Hepatic stellate cell (primary cell): ENCODE data around the gene SPATA18.
"Not testable (repeated sequence)": the region's sequence is repeated elsewhere in the genome, so short reads cannot be mapped to it uniquely, and the experiment has no call there.

ENCODE experiments used
- DNase-seq: peaks from one replicate; pipeline ENCODE4 v3.0.0; 2011; ENCODE audit warnings: low spot score

Gene SPATA18

DNA sequence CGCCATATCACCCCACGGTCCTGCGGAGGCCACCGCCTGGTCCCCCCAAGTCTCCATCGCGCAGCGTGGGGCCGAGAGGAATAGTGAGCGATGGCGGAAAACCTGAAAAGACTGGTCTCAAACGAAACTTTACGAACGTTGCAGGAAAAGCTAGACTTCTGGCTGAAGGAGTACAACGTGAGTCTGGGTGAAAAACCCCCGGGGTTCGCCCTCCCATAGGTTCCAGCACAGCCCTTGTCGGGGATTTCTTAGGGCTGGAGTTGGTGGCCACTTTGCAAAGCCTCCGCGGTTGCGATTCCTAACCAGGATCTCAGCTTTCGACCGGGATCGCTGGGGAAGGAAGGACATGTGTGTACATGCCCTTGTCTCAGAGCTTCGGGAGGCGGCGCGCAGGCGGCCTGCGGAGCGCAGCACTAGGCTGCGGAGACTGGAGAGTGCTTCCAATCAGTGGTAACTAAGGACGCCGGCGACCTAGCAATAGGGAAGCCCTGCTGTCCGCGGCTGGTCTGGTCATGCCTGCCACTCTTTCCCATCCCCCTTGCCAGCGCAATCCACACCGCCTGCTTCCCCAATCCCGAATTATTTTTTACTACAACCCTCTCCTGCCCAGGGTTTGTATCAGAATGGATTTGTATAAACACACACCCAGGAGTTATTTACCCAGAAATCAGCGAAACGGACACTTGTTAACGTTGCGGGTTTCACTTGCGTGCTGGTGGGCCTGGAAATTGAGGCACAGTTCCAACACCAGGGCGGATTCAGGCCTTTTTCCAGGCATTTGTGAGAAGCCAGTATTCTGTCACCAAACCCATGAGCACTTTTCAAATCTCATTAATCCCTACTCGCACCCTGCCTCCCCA, 741 bp downstream of the SPATA18 start:
- peak; percentile 61 for DNase-seq

DNA sequence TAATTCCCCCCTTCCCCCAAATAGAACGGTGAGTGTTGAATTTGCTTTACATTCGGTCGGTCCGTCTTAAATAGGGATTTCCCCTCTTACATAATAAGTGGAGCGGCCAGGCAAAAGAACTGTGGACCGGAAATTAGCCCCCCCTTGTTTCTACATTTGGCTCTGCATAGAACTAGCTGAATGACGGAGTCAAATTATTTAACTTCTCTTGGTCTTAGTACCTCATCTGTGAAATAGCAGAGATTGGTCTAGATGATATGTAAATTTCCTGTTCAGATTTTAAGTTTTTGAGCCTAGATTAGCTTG, 1.3 kb downstream of the SPATA18 start:
- DNase-seq, result no peak

DNA sequence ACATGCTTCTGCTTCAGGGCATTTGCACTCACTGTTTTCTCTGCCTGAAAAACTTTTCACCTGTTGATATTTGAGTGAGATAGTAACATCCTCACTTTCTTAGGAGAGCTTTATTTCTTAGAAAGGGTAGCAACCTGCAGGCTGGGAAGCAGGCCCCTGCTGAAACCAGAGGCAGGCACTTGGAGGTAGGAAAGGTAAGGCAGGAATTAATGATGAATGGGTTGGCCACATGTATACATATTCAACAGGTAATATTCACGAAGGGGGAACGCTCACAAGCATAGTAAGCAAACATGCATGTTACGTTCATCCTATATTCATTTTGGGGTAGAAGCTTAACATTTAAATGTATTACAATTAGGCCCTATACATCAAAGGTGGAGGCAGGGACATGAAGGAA, 3.1 kb downstream of the SPATA18 start:
- no peak for DNase-seq

DNA sequence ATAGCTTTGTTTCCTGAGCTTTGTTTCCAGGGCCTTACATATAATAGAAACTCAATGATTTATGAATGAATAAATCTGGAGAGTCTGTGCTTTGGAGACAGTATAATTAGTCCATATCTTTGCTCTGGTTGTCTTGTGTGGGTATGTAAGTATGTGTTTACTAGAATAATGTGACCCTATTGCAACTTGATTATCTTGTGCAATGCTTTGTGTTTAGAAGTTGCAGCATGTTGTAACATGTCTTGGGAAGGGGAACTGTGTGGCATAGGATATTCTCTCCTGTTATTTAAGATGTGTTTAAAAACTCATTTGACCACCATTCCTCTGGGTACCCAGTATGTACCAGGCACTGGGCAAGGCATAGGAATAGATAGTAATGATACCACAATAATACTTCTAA, 6.1 kb downstream of the SPATA18 start:
- no peak for DNase-seq

DNA sequence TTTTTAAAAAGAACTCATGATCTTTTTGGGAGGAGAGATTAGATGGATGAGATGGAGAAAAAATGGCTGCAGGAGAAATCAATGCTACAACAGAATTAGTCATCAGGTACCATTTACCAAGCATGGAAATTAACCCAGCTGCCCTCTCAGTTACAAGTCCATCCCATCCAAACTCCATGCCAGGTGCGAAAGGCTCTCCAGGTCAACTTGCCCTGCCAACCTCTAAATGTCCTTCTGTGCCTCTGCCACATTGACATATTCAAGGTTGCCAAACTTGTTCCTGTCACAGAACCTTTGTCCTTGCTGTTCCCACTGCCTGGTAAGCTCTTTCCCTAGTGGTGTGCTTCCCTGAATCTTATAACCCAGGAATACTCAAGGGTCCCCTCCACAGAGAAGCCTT, 7.2 kb downstream of the SPATA18 start:
- DNase-seq, result no peak

DNA sequence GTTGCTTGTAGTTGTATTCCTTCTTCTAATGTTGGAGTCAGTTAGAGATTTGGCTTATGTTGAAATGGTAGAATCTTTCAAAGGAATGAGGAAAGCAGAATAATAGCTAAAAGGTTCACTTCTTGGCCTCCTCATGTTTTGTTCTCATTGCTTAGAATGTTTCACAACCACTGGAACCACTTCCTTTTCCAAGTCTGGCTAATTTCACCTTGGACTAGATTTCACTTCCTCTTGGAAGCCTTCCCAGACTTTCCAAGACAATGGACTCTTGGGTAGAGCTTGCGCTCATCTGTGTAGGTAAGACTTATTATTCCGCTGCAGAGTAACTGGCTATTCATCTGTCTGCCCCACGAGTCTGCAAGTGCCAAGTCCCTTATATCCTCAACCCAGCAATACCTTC, 8.3 kb downstream of the SPATA18 start:
- DNase-seq, result no peak

DNA sequence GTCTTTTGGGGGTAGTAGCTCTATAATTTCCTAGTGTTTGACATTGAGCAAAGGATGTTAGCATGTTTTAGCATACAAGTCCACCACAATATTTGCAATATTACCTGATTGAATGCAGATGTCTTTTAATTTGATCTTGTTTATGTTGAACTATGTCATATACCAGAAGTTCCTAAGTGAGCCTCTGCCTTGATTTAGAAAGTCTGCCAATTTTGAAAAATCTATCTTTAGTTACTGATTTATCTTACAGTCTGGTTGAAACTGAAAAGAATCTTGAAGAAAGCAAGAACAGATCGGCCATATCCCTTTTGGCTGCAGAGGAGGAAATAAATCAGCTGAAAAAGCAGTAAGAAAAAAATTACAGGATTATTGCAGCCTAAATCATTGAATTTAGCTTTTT, 18.5 kb downstream of the SPATA18 start:
- DNase-seq, result no peak

DNA sequence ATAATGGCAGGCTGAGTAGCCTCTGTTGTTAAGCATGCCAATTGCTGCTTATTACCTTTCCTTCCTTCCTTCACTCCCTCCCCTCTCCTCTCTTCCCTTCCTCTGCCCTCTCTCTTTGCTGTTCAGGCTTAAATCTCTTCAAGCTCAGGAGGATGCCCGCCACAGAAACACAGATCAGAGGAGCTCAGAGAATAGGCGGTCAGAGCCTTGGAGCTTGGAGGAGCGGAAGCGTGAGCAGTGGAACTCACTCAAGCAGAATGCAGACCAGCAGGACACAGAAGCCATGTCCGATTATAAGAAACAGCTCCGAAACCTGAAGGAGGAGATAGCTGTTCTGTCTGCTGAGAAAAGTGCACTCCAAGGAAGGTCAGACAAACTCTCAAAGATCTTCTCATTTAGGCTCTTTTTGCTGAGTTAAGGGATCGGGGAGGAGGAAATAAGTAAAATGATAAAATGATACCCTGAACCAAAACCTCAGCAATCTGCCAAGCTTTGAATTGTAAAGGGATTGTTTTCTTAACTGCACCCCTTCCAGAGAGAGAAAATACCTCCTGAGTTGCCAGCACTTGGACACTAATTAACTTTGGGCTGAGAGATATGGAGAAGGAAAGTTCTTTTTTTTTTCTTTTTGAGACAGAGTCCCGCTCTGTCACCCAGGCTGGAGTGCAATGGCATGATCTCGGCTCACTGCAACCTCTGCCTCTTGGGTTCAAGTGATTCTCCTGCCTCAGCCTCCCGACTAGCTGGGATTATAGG, 20.9 kb downstream of the SPATA18 start:
- no peak for DNase-seq

DNA sequence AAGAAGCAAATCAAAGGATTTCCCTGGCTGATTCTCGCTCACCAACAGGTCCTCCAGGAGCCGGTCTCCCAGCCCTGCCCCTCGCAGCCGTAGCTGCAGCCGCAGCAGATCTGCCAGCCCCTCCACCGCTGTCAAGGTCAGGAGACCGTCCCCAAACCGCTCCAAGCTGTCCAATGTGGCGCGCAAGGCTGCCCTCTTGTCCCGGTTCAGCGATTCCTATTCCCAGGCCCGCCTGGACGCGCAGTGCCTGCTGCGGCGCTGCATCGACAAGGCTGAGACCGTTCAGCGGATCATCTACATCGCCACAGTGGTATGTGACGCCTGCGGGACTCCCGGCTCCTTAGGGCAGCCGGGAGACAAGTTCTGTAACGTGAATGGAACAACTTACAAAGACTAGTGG, 25.6 kb downstream of the SPATA18 start:
- no peak for DNase-seq

DNA sequence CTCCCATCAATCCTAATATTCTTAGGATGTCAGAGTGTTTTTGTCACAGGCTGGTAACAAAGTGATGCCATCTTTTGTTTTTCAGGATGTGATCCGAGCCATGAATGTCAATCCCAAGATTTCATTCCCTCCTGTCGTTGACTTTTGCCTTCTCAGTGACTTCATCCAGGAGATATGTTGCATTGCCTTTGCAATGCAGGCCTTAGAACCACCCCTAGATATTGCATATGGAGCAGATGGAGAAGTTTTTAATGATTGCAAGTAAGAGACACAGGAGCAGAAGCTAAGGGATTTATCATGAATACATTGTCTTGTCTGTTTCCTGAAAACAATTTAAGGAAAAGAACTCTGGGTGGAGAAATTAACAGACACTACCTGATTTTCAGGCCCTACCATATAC, 28.6 kb downstream of the SPATA18 start:
- DNase-seq, result no peak

DNA sequence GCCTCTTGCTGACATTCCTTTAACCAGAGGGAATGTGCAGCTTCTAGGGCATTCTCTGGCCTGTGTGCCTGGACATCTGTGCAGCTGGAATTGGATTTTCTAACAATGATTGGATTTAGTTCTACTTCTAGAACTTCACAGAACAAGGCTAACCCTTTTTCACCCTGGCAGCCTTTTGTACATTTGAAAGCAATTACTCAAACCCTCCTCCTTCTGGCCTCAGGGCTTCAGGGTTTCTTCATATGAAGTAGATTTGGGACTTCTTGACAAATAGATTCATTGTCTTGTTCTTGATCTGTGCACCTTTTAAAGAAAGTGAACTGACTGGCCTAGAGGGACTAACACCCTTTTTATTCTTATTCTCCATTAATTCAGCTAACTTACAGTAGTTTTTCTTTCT, 30.1 kb downstream of the SPATA18 start:
- no peak for DNase-seq

DNA sequence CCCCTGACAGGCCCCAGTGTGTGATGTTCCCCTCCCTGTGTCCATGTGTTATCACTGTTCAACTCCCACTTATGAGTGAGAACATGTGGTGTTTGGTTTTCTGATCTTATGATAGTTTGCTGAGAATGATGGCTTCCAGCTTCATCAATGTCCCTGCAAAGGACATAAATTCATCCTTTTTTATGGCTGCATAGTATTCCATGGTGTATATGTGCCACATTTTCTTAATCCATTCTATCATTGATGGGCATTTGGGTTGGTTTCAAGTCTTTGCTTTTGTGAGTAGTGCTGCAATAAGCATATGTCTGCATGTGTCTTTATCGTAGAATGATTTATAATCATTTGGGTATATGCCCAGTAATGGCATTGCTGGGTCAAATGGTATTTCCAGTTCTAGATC, 35.3 kb downstream of the SPATA18 start:
- not testable (repeated sequence) for DNase-seq

DNA sequence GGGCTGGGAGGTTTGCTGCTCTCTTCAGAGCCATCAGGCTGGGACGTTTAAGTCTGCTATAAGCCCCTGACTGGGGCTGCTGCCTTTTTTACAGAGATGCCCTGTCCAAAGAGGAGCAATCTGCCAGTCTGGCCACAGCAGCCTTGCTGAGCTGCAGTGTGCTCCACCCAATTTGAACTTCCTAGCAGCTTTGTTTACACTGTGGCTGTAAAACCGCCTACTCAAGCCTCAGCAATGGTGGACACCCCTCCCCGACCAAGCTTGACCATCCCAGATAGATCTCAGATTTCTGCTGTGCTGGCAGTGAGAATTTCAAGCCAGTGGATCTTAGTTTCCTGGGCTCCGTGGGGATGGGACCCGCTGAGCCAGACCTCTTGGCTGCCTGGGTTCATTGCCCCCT, 40.7 kb downstream of the SPATA18 start:
- no peak for DNase-seq

DNA sequence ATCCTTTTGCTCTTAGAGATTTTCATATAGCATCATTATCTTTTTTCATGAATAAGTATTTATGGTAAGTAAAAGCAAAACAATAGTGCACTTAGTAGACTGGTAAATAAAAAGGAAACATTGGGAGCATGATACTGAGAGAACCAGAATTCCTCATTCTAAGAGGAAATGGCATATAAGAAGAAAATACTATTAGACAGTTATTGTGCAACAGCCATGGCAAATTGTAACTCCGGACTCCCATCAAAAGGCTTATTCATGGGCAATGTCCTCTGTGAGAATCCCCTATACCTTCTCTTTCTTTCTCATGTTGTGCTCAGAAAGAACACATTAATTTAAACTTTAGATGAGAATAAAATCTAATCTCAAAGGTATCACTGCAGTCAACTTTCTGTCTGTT, 42.4 kb downstream of the SPATA18 start:
- no peak for DNase-seq

DNA sequence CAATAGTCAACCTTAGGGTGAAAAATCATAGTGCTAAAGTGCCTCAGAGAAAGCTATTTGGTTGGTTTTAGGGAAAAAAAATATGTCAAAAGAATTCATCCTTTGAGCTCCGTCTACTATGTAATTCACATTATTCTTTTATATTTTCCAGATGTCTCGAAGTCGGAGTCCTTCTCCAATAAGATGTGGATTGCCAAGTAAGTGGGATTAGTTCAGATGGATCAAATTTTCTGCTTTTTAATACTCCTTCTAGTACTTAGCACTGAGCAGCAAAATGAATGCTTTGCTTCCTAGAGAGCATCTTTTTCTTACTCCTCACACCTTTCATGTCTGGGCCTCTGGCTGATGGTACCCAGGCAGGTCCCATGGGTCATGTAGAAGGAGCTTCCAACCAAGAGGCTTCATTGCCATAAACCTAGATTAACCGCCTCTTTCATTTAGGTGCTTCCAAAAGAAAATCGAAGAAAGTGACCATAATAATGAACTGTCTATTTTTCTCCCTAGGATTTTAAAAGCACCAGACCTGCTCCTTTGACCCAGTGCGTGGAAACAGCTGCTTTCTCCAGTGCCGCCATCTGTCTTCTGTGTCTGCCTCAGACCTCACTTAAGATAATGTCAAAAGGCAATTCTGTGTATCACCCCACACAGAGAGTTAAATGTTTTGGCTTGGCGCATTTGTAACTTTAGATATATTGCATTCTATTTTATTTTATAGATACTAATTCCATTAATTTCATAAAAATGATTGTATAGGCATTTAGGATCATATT, 43.5 kb downstream of the SPATA18 start:
- no peak for DNase-seq

DNA sequence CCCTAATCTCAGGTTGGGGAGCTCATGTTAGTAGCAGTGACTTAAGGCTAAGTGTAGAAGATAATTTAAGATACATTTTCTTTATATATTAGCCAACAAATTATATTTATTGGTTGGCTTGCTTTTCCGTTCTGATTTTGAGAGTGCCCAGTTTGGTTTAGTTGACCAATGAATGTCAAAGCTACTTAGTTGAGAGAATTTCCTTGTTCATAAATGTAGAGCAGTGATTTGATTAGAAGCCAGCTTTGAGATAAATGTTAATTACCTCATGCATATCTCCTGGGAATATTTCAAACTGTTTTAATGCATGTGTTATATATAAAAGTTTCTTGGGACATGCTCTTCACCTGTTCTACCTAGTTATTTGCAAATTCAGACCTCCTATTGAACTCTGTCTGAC, 44.3 kb downstream of the SPATA18 start:
- DNase-seq, result no peak

DNA sequence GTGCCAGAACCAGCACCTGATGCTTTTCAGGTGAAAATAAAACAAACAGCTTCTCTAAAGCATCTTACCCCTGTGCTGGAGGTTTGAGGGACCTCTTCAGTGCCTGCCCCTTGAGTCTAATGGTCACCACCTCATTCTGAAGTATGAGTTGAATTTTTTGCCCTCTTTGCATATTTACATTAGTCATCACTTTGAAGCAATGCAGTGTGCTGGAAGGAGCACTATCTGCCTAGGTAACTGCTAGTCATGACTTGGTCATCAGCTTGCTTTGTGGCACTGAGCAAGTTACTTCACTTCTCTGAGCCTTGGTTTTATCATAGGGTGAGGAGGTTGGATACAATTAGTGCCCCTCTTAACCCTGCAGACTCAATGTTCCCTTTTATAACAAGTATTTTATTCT, 44.9 kb downstream of the SPATA18 start:
- DNase-seq, result no peak

DNA sequence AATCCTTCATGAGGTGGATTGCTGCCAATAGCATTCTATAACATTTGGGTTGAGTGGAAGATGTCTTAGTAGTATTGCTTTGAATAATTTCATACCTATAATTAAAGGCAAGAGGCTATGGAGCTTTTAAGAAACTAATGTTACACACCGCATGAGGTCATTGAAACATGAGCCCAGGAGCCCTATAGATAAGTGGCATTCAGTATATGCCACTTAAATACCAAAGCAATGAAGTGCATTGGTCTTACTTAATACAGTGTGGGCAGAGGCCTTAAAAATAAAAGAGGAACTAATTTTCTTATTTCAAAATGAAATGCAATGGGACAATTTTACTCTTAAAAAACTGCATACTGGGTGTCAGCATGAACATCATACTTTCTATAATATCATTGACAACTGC, 47.5 kb downstream of the SPATA18 start:
- no peak for DNase-seq

DNA sequence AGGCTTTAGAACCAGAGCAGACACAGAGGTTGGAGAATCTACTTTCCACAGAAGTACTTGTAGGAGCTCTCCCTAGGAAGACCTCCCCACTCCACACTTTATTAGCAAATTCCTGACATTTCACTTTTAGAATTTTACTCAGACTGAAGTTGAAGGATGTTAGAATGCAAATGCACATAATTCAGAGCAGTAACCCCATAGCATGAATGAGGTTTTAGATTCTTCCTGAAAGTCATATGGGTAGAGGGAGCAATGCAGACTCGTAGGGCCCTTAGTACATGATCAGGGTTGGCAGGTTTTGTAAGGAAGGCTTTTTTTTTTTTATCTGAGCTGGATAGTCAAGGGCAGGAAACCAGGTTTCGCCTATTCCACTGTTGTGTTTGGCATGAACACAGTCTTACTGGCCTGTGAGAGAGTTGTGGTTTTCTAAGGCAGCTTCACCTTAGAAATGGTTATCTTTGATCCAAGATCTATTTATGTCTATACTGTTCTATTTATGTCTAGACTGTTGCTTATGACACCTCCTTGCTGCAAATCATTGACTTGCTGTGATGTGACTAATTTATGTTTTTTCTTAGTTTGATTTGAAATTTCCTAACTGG, 48.9 kb downstream of the SPATA18 start:
- no peak for DNase-seq

DNA sequence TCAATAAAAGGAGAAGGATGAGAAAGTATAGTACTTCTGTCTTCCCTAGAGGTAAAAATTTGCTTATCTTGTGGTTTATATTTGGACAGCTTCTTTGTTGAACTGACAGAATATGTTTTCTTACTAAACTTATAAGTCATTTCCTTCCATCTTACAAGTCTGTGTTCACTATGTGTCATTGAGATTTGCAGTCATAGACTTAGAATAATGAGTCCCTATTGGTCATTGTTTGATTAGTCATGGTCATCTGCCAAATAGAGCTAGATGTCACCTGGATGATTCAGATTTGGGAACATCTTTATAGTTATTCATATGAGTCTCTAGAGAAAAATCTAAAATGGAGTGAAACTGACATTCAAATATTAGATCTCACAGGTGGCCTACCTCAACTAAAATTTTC, 51.5 kb downstream of the SPATA18 start:
- no peak for DNase-seq

DNA sequence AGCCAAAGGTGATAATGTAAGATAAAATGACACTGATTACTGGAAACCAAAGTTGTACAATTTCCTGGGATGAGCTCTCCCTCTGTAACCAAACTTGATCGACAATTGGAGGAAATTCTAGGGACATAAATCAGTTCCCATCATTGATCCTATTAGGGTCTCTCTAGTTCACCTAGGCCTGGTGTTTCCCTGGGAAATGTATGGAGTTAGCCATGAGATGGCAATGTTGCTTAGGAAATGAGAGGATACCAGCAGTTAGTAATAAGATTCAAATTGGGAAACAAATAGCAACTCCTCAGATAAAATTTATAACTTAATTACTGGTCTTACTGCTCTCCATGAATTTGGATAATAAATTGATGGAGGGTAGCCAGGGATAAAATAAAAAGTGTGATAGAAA, 52.2 kb downstream of the SPATA18 start:
- DNase-seq, result no peak

DNA sequence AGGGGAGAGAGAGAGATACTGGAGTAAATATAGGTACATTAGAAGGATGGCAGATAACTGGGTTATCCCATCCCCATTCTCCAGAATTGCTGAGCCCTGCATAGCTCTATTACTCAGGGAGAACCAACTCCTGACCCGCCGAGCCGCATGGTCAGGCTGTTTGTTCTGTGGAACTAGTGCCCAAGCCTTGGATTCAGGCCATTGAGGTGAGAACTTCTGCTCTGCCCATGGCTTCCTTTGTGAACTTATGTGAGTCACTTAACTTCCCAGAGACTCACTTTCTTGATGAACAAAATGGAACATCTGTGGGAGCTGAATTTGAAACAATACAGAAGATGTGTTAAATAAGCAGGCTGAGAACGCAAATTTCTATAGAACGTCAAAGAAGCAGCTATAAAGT, 54.2 kb downstream of the SPATA18 start:
- no peak for DNase-seq

DNA sequence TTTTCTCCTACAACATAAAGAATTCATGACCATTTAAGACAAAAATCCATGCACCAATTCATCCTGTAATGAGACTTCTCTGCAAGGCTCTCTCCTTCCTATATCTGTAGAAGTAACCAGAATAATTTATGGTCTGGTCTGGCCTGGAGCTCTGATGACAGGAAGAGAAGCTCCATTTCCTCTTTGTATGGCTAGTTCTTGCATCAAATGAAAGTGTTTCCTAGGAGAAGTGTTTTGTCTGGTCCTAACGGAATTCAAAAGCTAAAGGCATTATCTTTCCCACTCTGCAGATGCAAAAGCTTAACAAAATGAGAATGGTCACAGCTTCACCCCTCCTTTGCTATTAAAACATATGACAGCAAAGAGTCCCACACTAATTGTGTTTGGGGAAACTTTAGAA, 55.1 kb downstream of the SPATA18 start:
- no peak for DNase-seq
